SU-DHL-6 (cell line): ENCODE data around the gene ADAMTS15.

Experiments used
- H2AFZ ChIP-seq: fragments of 200-600 bp; sonication (generic); 2 replicates; pipeline ENCODE4 v1.6.1; 2014; ENCODE audit warnings: low read depth, mild to moderate bottlenecking, moderate library complexity, mixed read lengths, antibody characterized with exemption, low read length; ENCODE audit not compliant: severe bottlenecking
- H3F3A ChIP-seq: fragments of 200-600 bp; shearing (Covaris generic); 2 replicates; pipeline ENCODE4 v1.6.0; 2016; ENCODE audit warnings: antibody characterized with exemption, mild to moderate bottlenecking; ENCODE audit not compliant: insufficient read depth
- H3K27ac ChIP-seq: fragments of 200-600 bp; sonication (generic); 2 replicates; pipeline ENCODE4 v1.5.1; 2016; ENCODE audit warnings: low read depth, mild to moderate bottlenecking, low read length, moderate library complexity, mixed read lengths
- H3K27me3 ChIP-seq: fragments of 200-600 bp; sonication (generic), shearing (Covaris generic); 2 replicates; pipeline ENCODE4 v1.6.0; 2014; ENCODE audit warnings: mild to moderate bottlenecking, low read length
- H3K36me3 ChIP-seq: fragments of 200-600 bp; sonication (generic); 2 replicates; pipeline ENCODE4 v1.6.1; 2014; ENCODE audit warnings: mild to moderate bottlenecking, low read length, mixed read lengths
- H3K4me2 ChIP-seq: fragments of 300-600, 200-600 bp; shearing (Covaris generic), sonication (generic); 2 replicates; pipeline ENCODE4 v1.6.0; 2014; ENCODE audit warnings: low read length, low read depth, mild to moderate bottlenecking; ENCODE audit not compliant: poor library complexity, severe bottlenecking
- H3K4me3 ChIP-seq: fragments of 200-600 bp; sonication (generic); 2 replicates; pipeline ENCODE4 v1.5.1; 2014; ENCODE audit warnings: antibody characterized with exemption, low read length, mild to moderate bottlenecking, mixed read lengths; ENCODE audit not compliant: insufficient read depth, poor library complexity, severe bottlenecking
- H3K79me2 ChIP-seq: fragments of 200-600 bp; sonication (generic); 2 replicates; pipeline ENCODE4 v1.6.1; 2014; ENCODE audit warnings: mild to moderate bottlenecking, low read length, moderate library complexity; ENCODE audit not compliant: insufficient read depth
- H3K9ac ChIP-seq: fragments of 200-600 bp; sonication (generic); 2 replicates; pipeline ENCODE4 v1.7.0; 2014; ENCODE audit warnings: mild to moderate bottlenecking, low read length
- H3K9me2 ChIP-seq: fragments of 200-600 bp; sonication (generic); replicated peaks from 2 replicates; pipeline ENCODE4 v1.6.1; 2014; ENCODE audit warnings: low read length; ENCODE audit not compliant: insufficient read depth
- H3K9me3 ChIP-seq: fragments of 200-600 bp; sonication (generic); 2 replicates; pipeline ENCODE4 v1.6.1; 2014; ENCODE audit warnings: low read length, mixed read lengths; ENCODE audit not compliant: insufficient read depth
- H4K20me1 ChIP-seq: fragments of 200-600 bp; sonication (generic); 2 replicates; pipeline ENCODE4 v1.6.1; 2014; ENCODE audit warnings: low read depth, mild to moderate bottlenecking, antibody characterized with exemption, low read length, moderate library complexity, mixed read lengths
- EZH2phosphoT487 ChIP-seq: fragments of 200-600 bp; sonication (generic), shearing (Covaris generic); conservative IDR thresholded peaks from 2 replicates; pipeline ENCODE4 v1.6.1; 2018; ENCODE audit warnings: mild to moderate bottlenecking, antibody characterized with exemption, low read length, moderate library complexity, mixed read lengths
- TF ChIP-seq, protein P1 (sequence below): fragments of 200-600 bp; sonication (generic); IDR thresholded peaks from one replicate; pipeline ENCODE4 v1.5.1; 2017; ENCODE audit warnings: antibody characterized with exemption, mild to moderate bottlenecking, low read length, moderate library complexity; ENCODE audit not compliant: insufficient read depth, poor library complexity, severe bottlenecking

Gene ADAMTS15

DNA sequence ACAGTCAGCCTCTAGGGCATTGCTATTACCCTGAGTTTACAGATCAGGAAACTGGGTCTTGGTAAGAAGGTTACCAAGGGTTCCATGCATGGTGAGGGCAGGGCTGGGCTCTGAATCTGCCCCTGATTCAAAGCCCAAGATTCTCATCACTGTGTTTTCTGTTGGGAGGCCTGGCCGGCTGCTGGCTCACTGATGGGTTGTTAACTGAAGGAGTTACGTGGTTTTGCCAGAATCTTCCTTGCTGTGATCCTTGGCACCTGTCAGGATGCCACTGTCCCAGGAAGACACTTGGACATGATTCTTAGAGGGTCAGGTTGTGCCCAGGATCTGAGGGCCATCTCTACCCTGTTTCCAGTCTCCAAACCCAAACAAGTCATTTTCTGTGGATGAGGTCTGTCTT lies 61.5 kb downstream of the ADAMTS15 start:
- no peak overlapping the region for H2AFZ ChIP-seq
- no peaks in the 10 kb centered on the region for H3K9me2 ChIP-seq
- no peaks in the 10 kb centered on the region for H3K27me3 ChIP-seq
- no peak overlapping the region for H3K4me3 ChIP-seq
- H3K79me2 ChIP-seq = no peaks in the 10 kb centered on the region
- no peaks in the 10 kb centered on the region for H4K20me1 ChIP-seq
- H3K9ac ChIP-seq = no peak overlapping the region
- H3K36me3 ChIP-seq = no peaks in the 10 kb centered on the region
- no peaks in the 10 kb centered on the region for H3K9me3 ChIP-seq
- TF ChIP-seq, protein P1, sequence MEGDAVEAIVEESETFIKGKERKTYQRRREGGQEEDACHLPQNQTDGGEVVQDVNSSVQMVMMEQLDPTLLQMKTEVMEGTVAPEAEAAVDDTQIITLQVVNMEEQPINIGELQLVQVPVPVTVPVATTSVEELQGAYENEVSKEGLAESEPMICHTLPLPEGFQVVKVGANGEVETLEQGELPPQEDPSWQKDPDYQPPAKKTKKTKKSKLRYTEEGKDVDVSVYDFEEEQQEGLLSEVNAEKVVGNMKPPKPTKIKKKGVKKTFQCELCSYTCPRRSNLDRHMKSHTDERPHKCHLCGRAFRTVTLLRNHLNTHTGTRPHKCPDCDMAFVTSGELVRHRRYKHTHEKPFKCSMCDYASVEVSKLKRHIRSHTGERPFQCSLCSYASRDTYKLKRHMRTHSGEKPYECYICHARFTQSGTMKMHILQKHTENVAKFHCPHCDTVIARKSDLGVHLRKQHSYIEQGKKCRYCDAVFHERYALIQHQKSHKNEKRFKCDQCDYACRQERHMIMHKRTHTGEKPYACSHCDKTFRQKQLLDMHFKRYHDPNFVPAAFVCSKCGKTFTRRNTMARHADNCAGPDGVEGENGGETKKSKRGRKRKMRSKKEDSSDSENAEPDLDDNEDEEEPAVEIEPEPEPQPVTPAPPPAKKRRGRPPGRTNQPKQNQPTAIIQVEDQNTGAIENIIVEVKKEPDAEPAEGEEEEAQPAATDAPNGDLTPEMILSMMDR = no peak
- TF ChIP-seq EZH2phosphoT487 = no peak
- no peak overlapping the region for H3K27ac ChIP-seq
- no peaks in the 10 kb centered on the region for H3F3A ChIP-seq
- H3K4me2 ChIP-seq = no peak overlapping the region

DNA sequence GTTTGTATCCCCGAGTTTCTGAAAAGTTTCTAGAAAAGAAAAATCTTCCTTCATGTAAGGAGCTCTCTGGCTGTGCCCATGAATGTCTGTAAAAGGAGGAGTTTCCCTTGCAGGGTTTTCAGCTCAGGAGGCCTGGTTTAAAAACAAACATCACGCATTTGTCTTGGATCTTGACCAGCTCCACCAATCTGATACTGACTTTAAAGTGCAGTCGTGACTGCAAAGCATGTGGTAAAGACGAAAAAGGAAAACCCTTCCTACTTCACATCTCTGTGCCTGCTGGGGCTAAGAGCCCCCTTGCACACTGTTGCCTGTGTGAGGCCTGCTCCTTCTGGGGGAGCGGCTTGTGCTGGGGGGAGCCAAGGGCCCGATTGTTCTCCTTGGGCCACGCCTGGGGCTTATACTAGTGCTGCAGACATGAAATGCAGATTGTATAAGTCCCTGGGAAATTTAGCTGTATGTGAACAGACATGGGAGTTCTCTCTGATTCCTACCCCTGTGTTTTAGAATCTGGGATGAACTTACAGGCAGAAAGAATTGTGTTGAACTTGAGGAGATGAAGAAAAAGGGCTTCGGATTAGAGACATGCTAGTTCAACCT lies 62.1 kb downstream of the ADAMTS15 start:
- no peaks in the 10 kb centered on the region for H3K79me2 ChIP-seq
- H3K9ac ChIP-seq = no peak overlapping the region
- no peaks in the 10 kb centered on the region for H4K20me1 ChIP-seq
- H3K9me3 ChIP-seq = no peaks in the 10 kb centered on the region
- H3F3A ChIP-seq = no peaks in the 10 kb centered on the region
- no peaks in the 10 kb centered on the region for H3K36me3 ChIP-seq
- no peak overlapping the region for H2AFZ ChIP-seq
- TF ChIP-seq, protein P1 = no peak
- TF ChIP-seq EZH2phosphoT487 = no peak
- no peaks in the 10 kb centered on the region for H3K9me2 ChIP-seq
- no peak overlapping the region for H3K4me3 ChIP-seq
- H3K4me2 ChIP-seq = no peak overlapping the region
- no peaks in the 10 kb centered on the region for H3K27me3 ChIP-seq
- no peak overlapping the region for H3K27ac ChIP-seq

DNA sequence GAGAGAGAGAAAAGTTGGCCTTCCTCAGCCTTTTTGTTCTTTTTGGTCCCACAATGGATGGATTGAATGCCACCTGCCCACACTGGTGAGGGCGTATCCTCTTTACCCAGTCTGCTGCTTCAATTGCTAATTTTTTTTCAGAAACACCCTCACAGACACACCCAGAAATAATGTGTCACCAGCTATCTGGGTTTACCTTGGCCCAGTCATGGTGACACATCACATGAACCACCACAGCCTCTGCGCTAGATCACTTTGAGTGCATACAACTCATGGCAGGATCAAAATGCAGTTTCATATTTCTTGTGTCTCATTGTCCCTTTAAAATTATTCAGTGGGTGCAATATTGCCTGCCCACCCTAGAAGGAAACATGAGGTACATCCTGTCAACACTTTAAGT lies 63.3 kb downstream of the ADAMTS15 start:
- no peaks in the 10 kb centered on the region for H3K9me2 ChIP-seq
- no peak overlapping the region for H3K4me3 ChIP-seq
- no peak overlapping the region for H2AFZ ChIP-seq
- TF ChIP-seq, protein P1 = no peak
- TF ChIP-seq EZH2phosphoT487 = no peak
- no peak overlapping the region for H3K27ac ChIP-seq
- H3K27me3 ChIP-seq = no peaks in the 10 kb centered on the region
- no peak overlapping the region for H3K4me2 ChIP-seq
- no peaks in the 10 kb centered on the region for H4K20me1 ChIP-seq
- H3K9ac ChIP-seq = no peak overlapping the region
- H3K79me2 ChIP-seq = no peaks in the 10 kb centered on the region
- no peaks in the 10 kb centered on the region for H3F3A ChIP-seq
- no peaks in the 10 kb centered on the region for H3K9me3 ChIP-seq
- no peaks in the 10 kb centered on the region for H3K36me3 ChIP-seq
